ENCODE results near the gene LSMEM2.

LSMEM2 gene

GRCh38 chr3:50264964-50265485, 13.9 kb upstream of the LSMEM2 start:
- Mint-ChIP-seq H3K27me3 (ENCODE audit: low read depth) (no peaks in the 10 kb centered on the region), H3K27ac (peak overlapping the region; percentile 97 to 99 (median 99)), H3K9me3 (no peaks in the 10 kb centered on the region), H3K36me3 (ENCODE audit: low read depth) (no peaks in the 10 kb centered on the region), H3K4me3 (peak overlapping the region; percentile 61 to 74 (median 74)), H3K4me1 (peaks cover 70% of the 10 kb centered on the region)
- no peak for TF ChIP-seq CTCF (IDR thresholded peaks at IDR 0.05; ENCODE audit: unreplicated experiment in 3 of 3)

DNA sequence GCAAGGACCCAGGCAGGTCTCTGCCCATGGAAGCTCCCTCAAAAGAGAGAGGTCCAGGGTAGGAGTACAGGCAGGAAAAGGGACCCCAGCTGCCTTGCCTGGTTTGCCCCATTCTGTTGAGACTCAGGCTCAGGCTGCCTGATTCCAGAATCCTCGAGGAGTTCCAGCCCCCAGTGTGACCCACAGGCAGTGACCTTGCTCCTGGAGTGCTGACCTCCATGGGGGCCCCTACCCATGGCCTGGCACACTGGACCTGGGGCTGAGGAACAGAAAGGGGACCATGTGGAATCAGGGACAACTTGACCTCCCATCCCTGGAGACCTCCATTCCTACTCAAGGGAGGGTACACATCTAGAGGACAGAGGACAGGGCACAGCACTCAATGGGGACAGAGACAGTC, 13.3 kb upstream of the LSMEM2 start:
- H3K4me3 Mint-ChIP-seq: peak overlapping the region; percentile 55 to 80 (median 76)
- H3K9me3 Mint-ChIP-seq: no peaks in the 10 kb centered on the region
- H3K36me3 Mint-ChIP-seq (ENCODE audit: low read depth): no peaks in the 10 kb centered on the region
- TF ChIP-seq CTCF (IDR thresholded peaks at IDR 0.05; ENCODE audit: unreplicated experiment in 3 of 3): no peak
- no peaks in the 10 kb centered on the region for H3K27me3 Mint-ChIP-seq (ENCODE audit: low read depth)
- H3K27ac Mint-ChIP-seq: peak overlapping the region; percentile 90 to 99 (median 97)
- H3K4me1 Mint-ChIP-seq: peaks cover 72% of the 10 kb centered on the region

- H3K27me3 Mint-ChIP-seq (ENCODE audit: low read depth): no peaks in the 10 kb centered on the region
- peak overlapping the region; percentile 90 to 99 (median 97) for H3K27ac Mint-ChIP-seq
- peaks cover 71% of the 10 kb centered on the region for H3K4me1 Mint-ChIP-seq
- TF ChIP-seq CTCF (IDR thresholded peaks at IDR 0.05; ENCODE audit: unreplicated experiment in 3 of 3): no peak
- H3K9me3 Mint-ChIP-seq: no peaks in the 10 kb centered on the region
- H3K4me3 Mint-ChIP-seq: peak overlapping the region; percentile 55 to 80 (median 76)
- no peaks in the 10 kb centered on the region for H3K36me3 Mint-ChIP-seq (ENCODE audit: low read depth)
These were observed 12.9 kb upstream of the LSMEM2 start for GRCh38 chr3:50266017-50266416.

DNA sequence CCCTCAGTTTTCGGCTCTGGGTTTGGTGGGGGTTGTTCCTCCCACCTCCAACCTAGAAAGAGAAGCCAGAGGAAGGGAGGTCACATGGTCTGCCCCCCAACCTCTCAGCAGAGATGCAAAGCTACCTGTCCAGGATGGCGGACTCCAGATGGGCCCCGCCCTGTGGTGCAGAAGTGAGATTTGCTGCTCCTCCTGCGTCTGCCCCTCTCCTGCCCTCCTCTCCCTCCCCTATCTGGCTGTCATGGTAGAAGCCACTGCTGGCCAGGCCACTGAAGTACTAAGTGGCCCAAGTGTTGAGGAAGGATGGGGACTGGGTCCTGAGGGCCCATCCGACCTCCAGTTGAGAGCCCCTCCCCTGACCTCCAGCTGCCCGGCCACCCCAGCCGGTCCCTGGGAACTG, 12.1 kb upstream of the LSMEM2 start:
- Mint-ChIP-seq H3K27ac (peak overlapping the region; percentile 90 to 99 (median 97)), H3K36me3 (ENCODE audit: low read depth) (no peaks in the 10 kb centered on the region), H3K27me3 (ENCODE audit: low read depth) (peaks cover 3% of the 10 kb centered on the region), H3K4me1 (peaks cover 74% of the 10 kb centered on the region), H3K4me3 (peak overlapping the region; percentile 80 to 88 (median 84)), H3K9me3 (no peaks in the 10 kb centered on the region)
- no peak for TF ChIP-seq CTCF (IDR thresholded peaks at IDR 0.05; ENCODE audit: unreplicated experiment in 3 of 3)

DNA sequence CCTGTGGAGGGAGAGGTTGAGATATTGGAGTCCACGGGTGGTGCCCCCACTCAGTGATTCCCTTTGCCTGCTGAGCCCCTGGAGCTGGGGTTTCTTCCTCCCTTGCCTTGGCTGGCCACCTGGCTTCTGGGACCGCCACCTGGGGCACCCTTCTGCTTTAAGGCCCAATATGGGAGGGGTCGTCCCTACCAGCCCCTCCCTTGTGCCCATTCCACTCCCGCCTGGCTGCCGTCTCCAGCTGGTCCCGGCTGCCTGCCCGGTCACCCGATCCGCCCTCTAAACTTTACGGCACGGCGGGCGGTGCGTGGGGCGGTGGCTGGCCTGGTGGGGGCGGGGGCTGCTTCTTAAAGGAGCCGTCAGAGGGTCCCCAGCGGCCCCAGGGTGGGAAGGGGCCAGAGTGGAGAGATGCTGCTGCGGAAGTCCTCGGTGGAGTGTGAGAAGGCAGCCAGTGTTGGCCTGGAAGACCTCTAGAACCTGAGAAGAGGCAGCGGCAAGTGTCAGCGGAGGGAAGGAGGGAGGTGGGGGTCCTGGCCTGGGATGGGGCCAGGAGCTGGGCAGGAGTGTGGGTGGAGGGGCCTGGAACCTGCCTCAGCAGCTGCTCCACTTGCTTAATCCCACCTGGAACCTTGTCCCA, 11.5 kb upstream of the LSMEM2 start:
- Mint-ChIP-seq H3K27ac (peak overlapping the region; percentile 90 to 99 (median 97)), H3K9me3 (no peaks in the 10 kb centered on the region), H3K36me3 (ENCODE audit: low read depth) (no peaks in the 10 kb centered on the region), H3K4me1 (peaks cover 74% of the 10 kb centered on the region), H3K4me3 (peak overlapping the region; percentile 80 to 88 (median 84)), H3K27me3 (ENCODE audit: low read depth) (peaks cover 3% of the 10 kb centered on the region)
- no peak for TF ChIP-seq CTCF (IDR thresholded peaks at IDR 0.05; ENCODE audit: unreplicated experiment in 3 of 3)

GRCh38 chr3:50268276-50268675, 10.6 kb upstream of the LSMEM2 start:
- H3K4me3 Mint-ChIP-seq: peak overlapping the region; percentile 80 to 88 (median 84)
- H3K4me1 Mint-ChIP-seq: peaks cover 73% of the 10 kb centered on the region
- H3K27me3 Mint-ChIP-seq (ENCODE audit: low read depth): peaks cover 9% of the 10 kb centered on the region
- H3K9me3 Mint-ChIP-seq: no peaks in the 10 kb centered on the region
- H3K36me3 Mint-ChIP-seq (ENCODE audit: low read depth): peaks cover 4% of the 10 kb centered on the region
- no peak for TF ChIP-seq CTCF (IDR thresholded peaks at IDR 0.05; ENCODE audit: unreplicated experiment in 3 of 3)
- peak overlapping the region; percentile 90 to 99 (median 97) for H3K27ac Mint-ChIP-seq

All from nephron (organoid).